A549 (cell line): Measurements from ENCODE around the gene PNPLA1. TPM values are rescaled to one million over a fixed set of nuclear protein-coding genes. Genes with fewer than 3 reads are reported as not detected.

Experiments used
- ATAC-seq, 2 experiments: fragments of 200-7000 bp in 1 of 2; fragments of >200 bp in 1 of 2; cut with Nextera tagmentation in 1 of 2; cut with Tn5 transposase in 1 of 2; 3 replicates each; pipeline versions ENCODE4 v1.8.0 to v1.9.1; 2018 to 2020; ENCODE audit warnings: mild to moderate bottlenecking in 1 of 2, moderate library complexity in 1 of 2
- CTCF ChIA-PET: fragments of 300-600 bp; sonication (Branson Sonifier 250); formaldehyde crosslinking; extraction: SDS; loops from one replicate; lab custom pipeline; 2021; ENCODE audit warnings: antibody characterized with exemption, inconsistent platforms; lab: Yijun Ruan, JAX
- POLR2A ChIA-PET: fragments of 350-600 bp; formaldehyde crosslinking; extraction: SDS; loops from one replicate; lab custom pipeline; 2021; ENCODE audit warnings: antibody characterized with exemption, inconsistent platforms; lab: Yijun Ruan, JAX
- DNase-seq, 2 experiments: peaks; one replicate each; pipeline versions ENCODE4 v3.0.0 to v3.0.0-alpha.2; 2011 to 2016; ENCODE audit warnings: low read depth in 1 of 2, low spot score in 1 of 2
- FAIRE-seq: peaks from 2 replicates; lab custom pipeline; 2011; peaks lifted over from hg19 to GRCh38; lab: Jason Lieb, UNC
- H3K27ac ChIP-seq, 2 experiments: fragments of >200 bp; sonication (Bioruptor Twin); formaldehyde crosslinking; 3 replicates each; pipeline ENCODE4 v1.5.1; 2016 to 2017
- H3K4me1 ChIP-seq: fragments of >200 bp; sonication (Bioruptor Twin); formaldehyde crosslinking; 3 replicates; pipeline ENCODE4 v1.6.1; 2016
- H3K4me2 ChIP-seq: fragments of >200 bp; sonication (Bioruptor Twin); formaldehyde crosslinking; 3 replicates; pipeline ENCODE4 v1.6.1; 2016
- H3K4me3 ChIP-seq: fragments of >200 bp; sonication (Bioruptor Twin); formaldehyde crosslinking; 3 replicates; pipeline ENCODE4 v1.5.1; 2016
- H3K9me3 ChIP-seq: fragments of >200 bp; sonication (Bioruptor Twin); formaldehyde crosslinking; 3 replicates; pipeline ENCODE4 v1.6.1; 2016
- BCL3 ChIP-seq: fragments of >200 bp; sonication (Bioruptor Twin); formaldehyde crosslinking; IDR thresholded peaks from 3 replicates; pipeline ENCODE4 v1.6.1; 2016
- CBX8 ChIP-seq: fragments of 200-600 bp; sonication (generic); IDR thresholded peaks from 2 replicates; pipeline ENCODE4 v1.6.1; 2016
- CEBPB ChIP-seq, 2 experiments: fragments of >200 bp in 1 of 2; sonication (Bioruptor Twin) in 1 of 2; formaldehyde crosslinking in 1 of 2; IDR thresholded peaks; 2 replicates each; pipeline ENCODE4 v1.6.1; 2012 to 2016
- CHD2 ChIP-seq: fragments of 150-350 bp; IDR thresholded peaks from 2 replicates; pipeline ENCODE4 v1.6.1; 2014; ENCODE audit warnings: low read length; ENCODE audit not compliant: partially characterized antibody
- CHD4 ChIP-seq: fragments of 200-600 bp; sonication (generic); IDR thresholded peaks from 2 replicates; pipeline ENCODE4 v1.6.1; 2016; ENCODE audit warnings: antibody characterized with exemption, mild to moderate bottlenecking, borderline replicate concordance
- EP300 ChIP-seq, 2 experiments: fragments of >200 bp; sonication (Bioruptor Twin); formaldehyde crosslinking; IDR thresholded peaks; 2 replicates in 1 of 2; 3 replicates in 1 of 2; pipeline ENCODE4 v1.6.1; 2016 to 2017
- ESRRA ChIP-seq: fragments of 150-350 bp; IDR thresholded peaks from 2 replicates; pipeline ENCODE4 v1.6.1; 2014; ENCODE audit warnings: mild to moderate bottlenecking, low read length, borderline replicate concordance
- FOSB ChIP-seq: fragments of 250-450 bp; sonication (Bioruptor Pico); IDR thresholded peaks from 2 replicates; pipeline ENCODE4 v1.5.0; 2020; ENCODE audit warnings: mild to moderate bottlenecking, moderate library complexity
- FOXS1 ChIP-seq: fragments of 250-450 bp; sonication (Bioruptor Pico); IDR thresholded peaks from 2 replicates; pipeline ENCODE4 v1.5.0; 2020; ENCODE audit warnings: mild to moderate bottlenecking, moderate library complexity
- HDAC2 ChIP-seq: fragments of 200-600 bp; sonication (generic); IDR thresholded peaks from 2 replicates; pipeline ENCODE4 v1.6.1; 2016
- HMGXB4 ChIP-seq: fragments of 250-450 bp; sonication (Bioruptor Pico); IDR thresholded peaks from 2 replicates; pipeline ENCODE4 v1.5.0; 2021; ENCODE audit warnings: mild to moderate bottlenecking, moderate library complexity, borderline replicate concordance
- HOXB13 ChIP-seq: fragments of 250-450 bp; sonication (Bioruptor Pico); IDR thresholded peaks from 2 replicates; pipeline ENCODE4 v1.5.0; 2020; ENCODE audit warnings: low read depth, mild to moderate bottlenecking, moderate library complexity
- JUNB ChIP-seq: fragments of >200 bp; sonication (Bioruptor Twin); formaldehyde crosslinking; IDR thresholded peaks from 2 replicates; pipeline ENCODE4 v1.6.1; 2016
- KDM1A ChIP-seq: fragments of 200-600 bp; sonication (generic); IDR thresholded peaks from 2 replicates; pipeline ENCODE4 v1.6.1; 2016; ENCODE audit warnings: low read depth, mild to moderate bottlenecking
- MAX ChIP-seq: IDR thresholded peaks from 2 replicates; pipeline ENCODE4 v1.6.1; 2012
- MYC ChIP-seq: IDR thresholded peaks from 2 replicates; pipeline ENCODE4 v1.6.1; 2012; ENCODE audit warnings: mild to moderate bottlenecking, inconsistent platforms, low read length, improper control_type of control experiment, borderline replicate concordance
- POLR2AphosphoS2 ChIP-seq: conservative IDR thresholded peaks from 2 replicates; pipeline ENCODE4 v1.6.1; 2012; ENCODE audit warnings: low read length, improper control_type of control experiment, inconsistent platforms
- RAD21 ChIP-seq, 2 experiments: fragments of >200 bp in 1 of 2; sonication (Bioruptor Twin) in 1 of 2; formaldehyde crosslinking in 1 of 2; IDR thresholded peaks in 1 of 2; conservative IDR thresholded peaks in 1 of 2; 2 replicates in 1 of 2; 3 replicates in 1 of 2; pipeline ENCODE4 v1.6.1; 2012 to 2018; ENCODE audit warnings: inconsistent platforms in 1 of 2
- RNF2 ChIP-seq: fragments of 200-600 bp; sonication (generic); IDR thresholded peaks from 2 replicates; pipeline ENCODE4 v1.6.1; 2016; ENCODE audit warnings: low read depth, mild to moderate bottlenecking, antibody characterized with exemption, moderate library complexity, borderline replicate concordance
- SMC3 ChIP-seq: fragments of >200 bp; sonication (Bioruptor Twin); formaldehyde crosslinking; IDR thresholded peaks from 3 replicates; pipeline ENCODE4 v1.6.1; 2018; ENCODE audit warnings: inconsistent platforms
- ZNF302 ChIP-seq: fragments of 250-450 bp; sonication (Bioruptor Pico); IDR thresholded peaks from 2 replicates; pipeline ENCODE4 v1.9.0; 2021; ENCODE audit warnings: inconsistent platforms, mild to moderate bottlenecking, moderate library complexity
- ZSCAN20 ChIP-seq: fragments of 250-450 bp; sonication (Bioruptor Pico); IDR thresholded peaks from 2 replicates; pipeline ENCODE4 v1.8.0; 2022; ENCODE audit warnings: mild to moderate bottlenecking, moderate library complexity
- WGBS: methylation state at CpG from one replicate; pipeline ENCODE4 v1.1.6; 2017; ENCODE audit errors: missing lambda C conversion rate; 5-methylcytosine and 5-hydroxymethylcytosine counted together
- polyA plus RNA-seq, 4 experiments: library from polyadenylated mRNA; depleted of rRNA in 3 of 4; stranded (reverse); fragments of >200 nt; fragmentation: RNase III in 1 of 4; extraction: RNeasy Plus Mini Kit Qiagen cat#74134 plus additional on column Dnase treatment in 1 of 4; gene quantifications; 2 replicates in 3 of 4; 3 replicates in 1 of 4; pipeline ENCODE4 v1.2.3, GENCODE V29; 2011 to 2017
- TF ChIP-seq, protein P1 (sequence below): fragments of 450-650 bp; IDR thresholded peaks from 2 replicates; pipeline ENCODE4 v1.6.1; 2014; ENCODE audit warnings: antibody characterized with exemption

The PNPLA1 gene
- polyA plus RNA-seq, 2 of the 4 experiments (the other 2 are of a cell fraction), result 0.09 TPM; not detected in 1

GRCh38 chr6:36280467-36280866, 10.6 kb downstream of the PNPLA1 start:
- TF ChIP-seq CHD4 (no peak), RNF2 (no peak), KDM1A (no peak)
- H3K9me3 ChIP-seq, result no peaks in the 10 kb centered on the region
- H3K4me3 ChIP-seq, result no peak overlapping the region
- no peak for FAIRE-seq
- no peak overlapping the region for H3K27ac ChIP-seq
- H3K4me2 ChIP-seq, result no peak overlapping the region
- 20% methylated on average over 3 of the region's 3 CpGs for WGBS
- ChIA-PET POLR2A (no interaction called here), CTCF (interaction anchor here (1.0 to 1.4 kb wide), 4 partner anchors 9 to 61 kb away, joined by 3 to 5 read pairs (median 4); no protein-coding TSS in a partner anchor)
- DNase-seq, result no peak
- no peak for ATAC-seq
- H3K4me1 ChIP-seq, result no peaks in the 10 kb centered on the region

DNA sequence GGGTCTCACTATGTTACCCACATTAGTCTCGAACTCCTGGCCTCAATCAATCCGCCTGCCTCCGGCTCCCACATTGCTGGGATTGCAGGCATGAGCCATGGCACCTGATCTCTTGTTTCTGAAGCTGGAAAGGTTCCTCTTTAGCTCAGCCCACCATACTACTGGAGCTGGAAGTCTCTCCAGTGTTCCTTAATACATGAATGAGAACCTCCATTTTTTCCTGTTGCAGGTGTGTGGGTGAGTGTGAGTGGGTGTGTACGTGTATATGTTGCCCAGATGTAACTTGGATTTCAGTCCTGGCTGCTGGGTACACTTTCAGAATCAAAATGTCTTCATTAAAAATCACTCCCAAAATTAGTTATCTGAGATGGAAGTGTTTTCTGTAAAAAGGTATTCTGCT, 11.1 kb downstream of the PNPLA1 start:
- no peak for TF ChIP-seq ZNF302
- TF ChIP-seq CEBPB (IDR thresholded peaks at IDR 0.05), result no peak
- TF ChIP-seq JUNB, result no peak
- no peak for TF ChIP-seq RAD21 (conservative IDR thresholded peaks at IDR 0.05 in 1 of 2, IDR thresholded peaks at IDR 0.05 in 1 of 2)
- no peak for TF ChIP-seq HMGXB4 (CRISPR knock-in tag)
- TF ChIP-seq POLR2AphosphoS2, result no peak
- no peak for TF ChIP-seq SMC3
- TF ChIP-seq CHD2, result no peak
- no peak for TF ChIP-seq MAX
- TF ChIP-seq FOXS1 (CRISPR knock-in tag), result no peak
- no peak for TF ChIP-seq BCL3
- TF ChIP-seq CBX8, result no peak
- TF ChIP-seq FOSB (CRISPR knock-in tag), result no peak
- TF ChIP-seq ZSCAN20, result no peak
- no peak for TF ChIP-seq HOXB13 (CRISPR knock-in tag)
- no peak for TF ChIP-seq EP300 (IDR thresholded peaks at IDR 0.05)
- TF ChIP-seq, all 56 proteins: peak for 0
- H3K27ac ChIP-seq, result no peak overlapping the region
- 41% methylated on average over 4 of the region's 4 CpGs for WGBS
- H3K4me1 ChIP-seq, result no peaks in the 10 kb centered on the region
- no peak for ATAC-seq
- no peak overlapping the region for H3K4me3 ChIP-seq
- no peak for FAIRE-seq
- CTCF ChIA-PET, result interaction anchor here (0.7 to 1.4 kb wide), 3 partner anchors 8 to 61 kb away, joined by 3 to 5 read pairs (median 4); no protein-coding TSS in a partner anchor
- DNase-seq, result no peak
- H3K4me2 ChIP-seq, result no peak overlapping the region
- H3K9me3 ChIP-seq, result no peaks in the 10 kb centered on the region
- POLR2A ChIA-PET, result no interaction called here

DNA sequence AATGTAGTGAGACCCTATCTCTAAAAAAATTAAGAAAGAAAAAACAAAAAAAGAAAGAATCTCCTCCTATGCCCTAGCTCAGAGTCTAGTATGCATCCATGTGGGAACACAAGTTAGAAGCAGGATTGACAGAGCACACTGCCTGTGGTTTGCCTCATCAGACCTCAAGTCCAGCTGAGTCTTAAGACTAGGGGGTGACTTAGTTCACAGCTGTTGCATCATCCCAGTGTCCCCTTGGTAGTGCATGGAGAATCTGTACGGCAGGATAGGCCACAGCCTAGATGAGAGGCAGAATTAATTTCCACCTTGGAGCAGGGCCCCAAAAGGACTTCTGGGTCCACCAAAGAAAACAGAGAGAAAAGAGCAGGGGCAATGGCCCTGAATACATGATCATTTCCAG, 13.7 kb downstream of the PNPLA1 start:
- TF ChIP-seq HDAC2 (no peak), ESRRA (no peak), MYC (no peak)
- TF ChIP-seq, protein P1, sequence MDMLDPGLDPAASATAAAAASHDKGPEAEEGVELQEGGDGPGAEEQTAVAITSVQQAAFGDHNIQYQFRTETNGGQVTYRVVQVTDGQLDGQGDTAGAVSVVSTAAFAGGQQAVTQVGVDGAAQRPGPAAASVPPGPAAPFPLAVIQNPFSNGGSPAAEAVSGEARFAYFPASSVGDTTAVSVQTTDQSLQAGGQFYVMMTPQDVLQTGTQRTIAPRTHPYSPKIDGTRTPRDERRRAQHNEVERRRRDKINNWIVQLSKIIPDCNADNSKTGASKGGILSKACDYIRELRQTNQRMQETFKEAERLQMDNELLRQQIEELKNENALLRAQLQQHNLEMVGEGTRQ, result no peak
- 100% methylated on average over 1 of the region's 1 CpG for WGBS
- H3K4me1 ChIP-seq, result no peaks in the 10 kb centered on the region
- CTCF ChIA-PET, result no interaction called here
- POLR2A ChIA-PET, result no interaction called here
- FAIRE-seq (no peak), DNase-seq (no peak), ATAC-seq (no peak)
- H3K27ac ChIP-seq, result no peak overlapping the region
- no peak overlapping the region for H3K4me3 ChIP-seq
- no peaks in the 10 kb centered on the region for H3K9me3 ChIP-seq
- no peak overlapping the region for H3K4me2 ChIP-seq
